Daoy (cell line): Measurements from ENCODE around the gene SLC35G3. TPM values are rescaled to one million over a fixed set of nuclear protein-coding genes. Genes with fewer than 3 reads are reported as not detected.
"Not testable (repeated sequence)": the region's sequence is repeated elsewhere in the genome, so short reads cannot be mapped to it uniquely, and the experiment has no call there.

ENCODE experiments used
- DNase-seq: peaks from one replicate; pipeline ENCODE4 v3.0.0-alpha.2; 2015; ENCODE audit warnings: low read depth
- total RNA-seq: library from RNA; depleted of rRNA; stranded (reverse); fragments of >200 nt; shearing (Covaris generic); gene quantifications from 2 replicates; pipeline ENCODE4 v1.2.3, GENCODE V29; 2014; rRNA removed

SLC35G3 gene
- not detected in 2 replicates for total RNA-seq

GRCh38 chr17:35194001-35194400 lies at the start of gene SLC35G3:
TSS of gene SLC35G3 (minus strand) at chr17:35194393. CDS start at chr17:35194307, 86 bp downstream.
- DNase-seq: not testable (repeated sequence)

GRCh38 chr17:35243561-35244340 lies 49.6 kb upstream of the SLC35G3 start:
- peak; percentile 81 for DNase-seq

- peak; percentile 95 for DNase-seq
Measured at GRCh38 chr17:35242805-35243560, 48.8 kb upstream of the SLC35G3 start, which contains the start of gene SLFN5. TSS of gene SLFN5 (plus strand) at chr17:35243072. CDS start at chr17:35258691, 15,619 bp downstream.

- peak; percentile 81 for DNase-seq
Measured at GRCh38 chr17:35242158-35242804, 48.1 kb upstream of the SLC35G3 start.

GRCh38 chr17:35241520-35241919 lies 47.3 kb upstream of the SLC35G3 start:
- no peak for DNase-seq

- DNase-seq: no peak
Measured at GRCh38 chr17:35240861-35241260, 46.7 kb upstream of the SLC35G3 start.

GRCh38 chr17:35239823-35240222 lies 45.6 kb upstream of the SLC35G3 start:
- no peak for DNase-seq

- peak; percentile 51 for DNase-seq
Measured at GRCh38 chr17:35238821-35239220, 44.6 kb upstream of the SLC35G3 start.

GRCh38 chr17:35236821-35237220 lies 42.6 kb upstream of the SLC35G3 start:
- DNase-seq: no peak

- no peak for DNase-seq
Measured at GRCh38 chr17:35235917-35236316, 41.7 kb upstream of the SLC35G3 start.

- DNase-seq: no peak
Measured at GRCh38 chr17:35235289-35235688, 41.1 kb upstream of the SLC35G3 start.

- DNase-seq: not testable (repeated sequence)
Measured at GRCh38 chr17:35234315-35234714, 40.1 kb upstream of the SLC35G3 start.

- DNase-seq: no peak
Measured at GRCh38 chr17:35229638-35230037, 35.4 kb upstream of the SLC35G3 start.

- DNase-seq: no peak
Measured at GRCh38 chr17:35227546-35227945, 33.4 kb upstream of the SLC35G3 start.

- DNase-seq: no peak
Measured at GRCh38 chr17:35224436-35224835, 30.2 kb upstream of the SLC35G3 start.

- no peak for DNase-seq
Measured at GRCh38 chr17:35222452-35222851, 28.3 kb upstream of the SLC35G3 start.

GRCh38 chr17:35218915-35219314 lies 24.7 kb upstream of the SLC35G3 start:
- no peak for DNase-seq

- DNase-seq: no peak
Measured at GRCh38 chr17:35217107-35217506, 22.9 kb upstream of the SLC35G3 start.

- no peak for DNase-seq
Measured at GRCh38 chr17:35214631-35215273, 20.6 kb upstream of the SLC35G3 start.

GRCh38 chr17:35214192-35214591 lies 20.0 kb upstream of the SLC35G3 start:
- DNase-seq: no peak

- DNase-seq: no peak
Measured at GRCh38 chr17:35213412-35213940, 19.3 kb upstream of the SLC35G3 start.

- peak; percentile 17 for DNase-seq
Measured at GRCh38 chr17:35212668-35213067, 18.5 kb upstream of the SLC35G3 start.
